HuH-7.5 (cell line): ENCODE measurements around the gene GPR39.

Experiments used
- DNase-seq: peaks from one replicate; pipeline ENCODE4 v3.0.0; 2011; ENCODE audit warnings: low spot score

Gene GPR39

DNA sequence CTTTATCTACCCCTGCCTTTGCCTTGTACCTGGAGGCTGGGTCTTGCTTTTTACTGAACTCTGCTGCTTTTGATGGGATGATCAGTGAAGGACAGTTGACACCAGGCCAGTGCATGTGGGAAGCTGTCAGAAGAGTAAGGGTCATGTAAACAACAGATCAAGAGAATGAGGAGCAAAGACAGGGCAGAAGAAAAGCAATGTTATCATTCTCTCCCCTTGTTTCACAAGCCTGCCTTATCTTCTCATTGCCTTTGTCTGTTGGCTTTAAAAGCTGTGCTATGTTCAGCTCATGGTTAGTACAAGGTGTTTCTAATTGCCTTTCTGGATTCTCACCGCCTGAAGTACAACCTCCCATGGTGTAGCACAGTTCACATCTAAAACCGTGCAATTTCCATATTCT lies 225.8 kb downstream of the GPR39 start:
- DNase-seq: peak; percentile 33

DNA sequence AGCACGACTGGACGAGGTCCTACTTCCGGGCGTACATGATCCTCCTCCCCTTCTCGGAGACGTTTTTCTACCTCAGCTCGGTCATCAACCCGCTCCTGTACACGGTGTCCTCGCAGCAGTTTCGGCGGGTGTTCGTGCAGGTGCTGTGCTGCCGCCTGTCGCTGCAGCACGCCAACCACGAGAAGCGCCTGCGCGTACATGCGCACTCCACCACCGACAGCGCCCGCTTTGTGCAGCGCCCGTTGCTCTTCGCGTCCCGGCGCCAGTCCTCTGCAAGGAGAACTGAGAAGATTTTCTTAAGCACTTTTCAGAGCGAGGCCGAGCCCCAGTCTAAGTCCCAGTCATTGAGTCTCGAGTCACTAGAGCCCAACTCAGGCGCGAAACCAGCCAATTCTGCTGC lies 228.6 kb downstream of the GPR39 start:
- no peak for DNase-seq

DNA sequence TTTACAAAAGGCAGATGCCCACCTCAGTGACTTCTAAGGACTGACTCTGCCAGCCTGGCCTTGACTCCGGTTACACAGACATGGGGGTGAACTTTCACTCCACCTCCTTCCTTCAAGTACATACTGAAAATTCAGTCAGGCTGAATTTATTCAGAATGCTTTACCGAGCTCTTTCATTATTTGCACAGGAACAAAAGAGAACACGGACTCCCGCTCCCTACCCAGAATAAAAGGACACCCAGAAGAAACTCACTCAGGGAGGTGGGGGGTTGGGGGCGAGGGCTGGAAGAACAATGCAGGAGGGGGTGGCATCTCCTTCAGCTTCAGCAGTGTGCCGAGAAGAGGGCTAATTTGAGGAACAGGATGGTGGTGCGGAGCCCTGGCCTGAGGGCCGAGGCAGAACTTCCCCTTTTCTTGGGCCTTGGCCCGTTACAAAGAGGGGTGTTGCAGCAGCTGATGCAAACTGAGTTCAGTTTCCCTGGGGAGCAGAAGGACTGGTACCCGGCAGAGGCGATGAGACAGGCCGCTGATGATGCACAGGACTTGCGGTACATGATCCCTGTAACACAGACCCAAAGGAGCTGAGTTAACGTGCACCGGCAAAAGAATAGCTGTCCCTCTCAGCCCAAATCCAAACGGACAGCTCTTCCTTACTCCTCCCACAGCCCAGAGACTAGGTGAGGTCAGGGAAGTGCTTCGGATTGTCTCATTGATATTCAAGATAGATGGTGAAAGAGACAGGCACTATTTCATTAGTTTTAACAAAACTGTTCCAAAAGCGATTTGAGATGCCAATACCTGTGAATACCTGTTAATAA lies 229.3 kb downstream of the GPR39 start:
- no peak for DNase-seq

DNA sequence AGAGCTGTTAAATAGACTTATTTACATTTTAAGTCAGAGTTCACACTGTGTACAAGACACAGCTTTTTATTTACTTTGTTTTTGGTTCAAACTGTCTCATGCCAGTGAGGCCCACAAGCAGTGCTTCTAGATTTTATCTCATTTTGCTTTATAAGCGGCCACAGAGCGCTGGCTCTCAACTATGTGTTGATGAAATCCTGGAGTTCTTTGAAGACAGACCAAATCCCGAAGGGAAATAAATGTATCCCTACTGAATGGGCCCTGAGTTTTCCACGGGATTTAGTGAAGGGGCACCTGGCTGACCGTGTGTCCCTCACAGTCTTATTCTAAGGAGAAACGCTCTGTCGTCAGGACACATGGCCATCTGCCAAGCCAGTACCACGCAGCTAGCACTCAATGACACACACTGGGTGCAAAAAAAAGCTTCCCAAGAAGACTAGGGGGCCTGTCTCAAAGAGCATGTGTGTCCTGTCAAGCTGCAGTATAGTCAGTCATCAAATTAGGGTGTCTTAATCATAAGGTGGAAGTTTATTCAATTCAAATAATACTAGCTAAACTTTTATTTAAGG lies 230.0 kb downstream of the GPR39 start:
- no peak for DNase-seq

DNA sequence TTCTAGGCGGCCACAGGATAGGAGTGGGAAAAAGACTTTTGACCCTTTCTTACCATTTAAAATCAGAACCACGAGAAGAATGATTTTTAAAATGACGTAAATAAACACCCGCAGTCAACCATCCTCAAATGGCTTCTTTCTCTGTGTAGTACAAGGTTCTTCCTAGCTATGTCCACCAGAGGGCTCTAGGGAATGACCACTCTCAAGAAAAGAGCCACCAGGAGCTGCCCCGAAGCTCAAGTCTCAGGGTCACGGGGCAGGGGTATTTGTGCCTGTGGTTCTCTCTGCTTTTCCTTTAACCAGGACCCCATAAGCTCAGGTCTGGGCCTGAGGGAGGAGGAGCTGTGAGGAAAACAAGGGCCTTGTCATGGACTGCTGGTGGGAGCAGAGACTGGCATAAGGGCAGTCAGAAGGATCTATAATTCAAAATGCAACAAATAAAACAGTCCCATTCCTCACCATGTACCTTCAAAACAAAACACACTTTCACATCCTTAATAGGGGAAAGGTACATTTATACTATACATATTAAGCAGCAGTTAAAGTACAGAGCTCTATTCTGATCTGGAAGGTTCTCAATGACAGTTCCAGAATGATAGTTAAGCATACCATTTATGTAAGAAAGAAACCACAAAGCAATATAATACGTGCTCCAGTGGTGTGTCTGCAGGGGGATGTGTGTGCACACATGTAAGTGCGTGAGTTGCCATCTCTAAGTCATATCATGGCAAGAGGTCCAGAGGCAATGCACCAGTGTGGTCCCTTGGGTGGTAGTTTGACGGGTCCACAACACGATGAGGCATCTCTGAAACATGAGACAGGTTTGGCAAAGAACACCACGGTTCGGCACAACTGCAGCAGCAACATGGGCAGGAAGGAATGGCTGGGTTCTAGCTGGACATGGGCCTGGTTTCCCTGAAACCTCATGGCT lies 234.8 kb downstream of the GPR39 start:
- peak; percentile 57 for DNase-seq

DNA sequence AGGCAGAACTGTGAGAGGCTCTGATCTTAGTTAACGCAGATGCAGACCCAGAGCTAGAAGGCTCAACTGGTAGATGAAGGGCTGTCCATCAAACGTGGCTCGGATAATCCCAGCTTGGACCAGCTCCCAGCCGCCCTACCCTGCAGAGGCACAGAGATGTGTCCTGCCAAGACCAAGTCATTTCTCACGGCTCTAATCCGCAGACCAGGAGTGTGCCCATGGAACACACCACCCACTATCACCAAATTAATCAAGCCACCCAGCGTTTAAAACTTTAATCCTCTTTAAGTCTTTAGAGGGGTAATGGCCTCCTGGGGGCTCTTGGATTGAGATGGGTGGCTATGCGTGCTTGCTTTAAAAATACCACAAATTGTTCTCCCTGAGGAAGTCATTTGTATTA lies 235.9 kb downstream of the GPR39 start:
- no peak for DNase-seq

DNA sequence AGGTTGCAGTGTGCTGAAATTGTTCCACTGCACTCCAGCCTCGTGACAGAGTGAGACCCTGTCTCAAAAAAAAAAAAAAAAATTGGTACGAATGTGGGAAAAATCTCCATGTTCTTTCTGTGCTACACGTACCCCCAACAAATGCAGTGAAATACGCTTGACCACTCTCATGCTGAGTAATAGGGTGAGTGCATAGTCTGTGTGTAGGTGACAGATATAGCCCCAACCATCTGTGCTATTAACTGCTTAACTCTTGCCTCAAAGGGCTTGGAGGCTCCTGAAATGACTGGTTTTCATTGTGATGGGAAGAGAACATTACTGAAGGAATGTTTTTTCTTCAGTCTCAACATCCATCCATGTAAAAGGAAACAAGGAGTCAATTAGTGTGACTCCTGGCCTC lies 237.7 kb downstream of the GPR39 start:
- no peak for DNase-seq

DNA sequence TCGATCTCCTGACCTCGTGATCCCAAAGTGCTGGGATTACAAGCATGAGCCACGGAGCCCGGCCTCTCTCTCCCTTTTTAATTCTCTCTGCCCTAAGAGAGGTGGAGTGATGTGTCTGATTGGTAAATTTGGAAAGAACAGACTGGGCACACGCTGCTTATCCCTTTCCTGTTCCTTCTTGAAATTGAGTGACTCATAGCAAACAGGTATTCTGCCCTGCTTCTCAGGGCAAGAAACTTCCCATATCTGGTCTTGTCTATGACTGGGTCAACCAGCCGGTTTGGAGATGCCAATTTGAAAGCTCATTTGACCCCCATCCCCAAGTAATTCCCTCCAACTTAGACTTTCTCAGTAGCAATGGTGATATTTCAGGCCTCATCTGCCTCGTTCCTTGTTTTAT lies 238.4 kb downstream of the GPR39 start:
- DNase-seq: no peak

DNA sequence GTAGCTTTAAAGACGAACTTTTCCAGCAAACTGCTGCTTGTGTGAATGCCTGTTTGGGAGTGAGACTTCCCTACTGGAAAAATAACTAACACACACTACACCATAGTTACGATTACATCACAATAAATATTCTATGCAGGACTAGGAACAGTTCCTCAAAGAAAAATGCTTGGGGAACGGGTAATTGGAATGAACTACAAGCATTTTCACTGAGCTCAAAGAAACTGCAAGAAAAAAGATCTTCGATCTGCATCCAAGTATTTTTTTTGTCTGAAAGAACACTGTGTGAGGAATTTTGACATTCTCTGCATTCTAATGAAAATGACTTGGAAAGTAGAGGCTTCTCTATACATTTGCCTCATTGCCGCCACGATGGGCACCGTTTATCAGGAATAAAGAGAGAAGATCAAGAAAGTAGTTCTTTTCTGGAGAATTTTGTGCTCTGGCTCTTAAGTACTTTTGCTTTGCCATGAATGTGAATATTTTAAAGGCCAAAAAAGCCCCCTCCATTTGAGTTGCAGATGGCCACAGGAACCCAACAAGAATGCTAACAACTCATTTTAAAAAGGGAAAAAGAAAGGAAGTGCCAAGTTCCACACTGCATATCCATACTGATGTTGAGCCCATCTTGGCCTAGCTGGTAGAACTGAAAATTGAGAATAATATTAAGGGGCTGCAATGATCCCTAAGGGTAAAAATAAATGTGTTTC lies 239.8 kb downstream of the GPR39 start:
- DNase-seq: no peak

DNA sequence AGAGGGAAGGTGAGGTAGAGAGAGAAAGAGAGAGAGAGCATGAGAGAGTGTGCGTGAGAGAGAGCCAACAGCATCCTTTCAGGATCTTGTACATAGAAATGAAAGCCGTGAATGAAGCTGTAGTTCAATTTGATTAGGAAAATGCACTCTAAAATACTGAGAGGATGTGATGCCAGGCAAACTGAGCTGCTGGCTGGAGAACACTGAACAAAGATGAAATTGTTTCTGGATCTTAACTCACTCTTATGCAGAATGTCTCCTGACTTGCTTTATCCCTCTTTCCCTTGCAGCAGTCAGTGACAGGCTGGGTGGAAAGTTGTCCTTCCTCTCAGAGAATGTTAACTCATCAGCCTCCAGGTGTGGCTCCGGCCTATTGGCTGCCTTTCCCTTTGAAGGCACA lies 242.7 kb downstream of the GPR39 start:
- DNase-seq: no peak

DNA sequence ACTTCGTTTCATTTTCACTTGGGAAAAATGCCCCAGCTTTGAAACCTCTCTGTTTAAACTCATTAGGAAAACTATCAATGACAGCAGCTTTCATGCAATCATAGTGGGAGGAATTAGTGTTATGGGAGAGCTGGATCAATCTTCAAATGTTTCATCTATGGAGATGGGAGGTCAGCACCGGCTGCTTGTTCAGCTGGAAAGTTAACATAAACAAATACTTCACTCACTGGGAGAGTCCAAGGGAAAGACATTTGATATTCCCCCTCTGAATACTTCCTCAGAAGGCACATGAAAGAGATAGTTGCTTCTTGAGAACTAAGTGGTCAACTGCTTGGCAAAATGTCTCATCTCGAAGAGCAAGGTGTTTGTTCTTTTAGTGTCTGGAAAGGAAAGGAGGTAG lies 246.1 kb downstream of the GPR39 start:
- no peak for DNase-seq

DNA sequence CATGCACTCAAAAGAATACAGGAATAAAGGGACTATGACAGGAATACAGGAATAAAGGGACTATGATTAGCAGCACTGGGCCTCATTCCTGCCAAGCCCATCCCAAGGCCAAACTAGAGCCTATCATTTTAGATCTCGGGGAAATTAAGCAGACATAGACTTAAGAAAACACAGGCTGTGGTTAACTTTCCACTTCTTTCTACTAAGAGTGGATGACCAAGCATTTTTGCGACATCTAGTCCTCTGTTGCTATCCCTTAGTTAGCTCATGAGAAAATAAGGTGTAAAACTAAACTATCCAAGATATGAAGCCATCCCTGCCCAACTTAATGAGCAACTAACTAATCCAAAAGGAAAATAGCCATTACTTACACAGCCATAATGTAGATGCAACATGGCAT lies 247.5 kb downstream of the GPR39 start:
- DNase-seq: no peak

DNA sequence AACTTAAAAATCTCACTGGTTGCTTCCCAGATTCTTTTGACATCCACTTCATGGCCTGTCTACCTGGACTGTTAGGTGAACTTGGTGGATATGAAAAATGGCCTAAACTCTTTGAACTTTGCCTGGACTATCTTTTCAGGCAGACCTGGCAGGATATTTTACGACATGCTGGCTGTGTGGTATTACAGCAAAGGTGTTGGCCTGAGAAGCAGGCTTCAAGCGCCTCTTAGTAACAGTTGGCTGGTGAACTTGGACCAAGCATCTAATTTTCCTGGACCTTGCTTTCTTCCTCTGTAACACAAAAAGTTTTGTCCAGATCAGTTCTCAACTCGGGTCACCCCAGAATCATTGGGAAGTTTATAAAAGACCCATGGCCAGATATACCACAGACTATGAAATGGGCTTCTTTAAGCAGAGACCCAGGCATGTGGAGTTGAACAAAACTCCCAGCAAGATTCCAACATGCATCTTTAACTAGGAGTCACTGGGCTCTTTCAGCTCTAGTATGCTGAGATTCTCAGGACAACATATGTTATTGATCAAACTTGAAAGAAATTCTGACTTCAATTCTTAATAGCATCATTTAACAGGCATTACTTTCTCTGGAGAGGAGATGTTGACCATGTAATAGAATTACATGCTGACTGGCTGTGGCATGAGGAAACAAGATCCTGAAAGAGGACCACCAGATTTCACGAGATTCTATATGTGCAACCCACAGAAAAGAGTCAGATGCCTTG lies 249.0 kb downstream of the GPR39 start:
- DNase-seq: no peak

DNA sequence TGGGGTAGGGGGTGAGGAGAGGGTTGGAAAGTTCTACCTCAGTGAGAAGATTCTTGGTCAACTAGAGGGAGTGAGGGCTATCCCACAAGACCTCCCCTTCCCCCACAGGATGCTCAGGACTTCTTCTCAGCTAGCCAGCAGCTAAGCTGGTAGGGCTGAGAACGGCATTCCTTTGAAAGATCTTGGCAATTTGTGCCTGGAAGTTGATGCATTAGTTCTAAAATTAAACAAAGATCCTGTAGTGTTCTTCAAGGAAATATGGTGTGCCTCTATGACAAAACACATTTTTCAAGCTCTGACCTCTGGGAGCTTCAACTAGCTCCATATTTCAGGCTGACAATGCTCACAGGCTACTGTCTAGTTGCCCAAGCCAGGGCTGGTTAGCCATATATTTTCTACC lies 251.1 kb downstream of the GPR39 start:
- DNase-seq: no peak

DNA sequence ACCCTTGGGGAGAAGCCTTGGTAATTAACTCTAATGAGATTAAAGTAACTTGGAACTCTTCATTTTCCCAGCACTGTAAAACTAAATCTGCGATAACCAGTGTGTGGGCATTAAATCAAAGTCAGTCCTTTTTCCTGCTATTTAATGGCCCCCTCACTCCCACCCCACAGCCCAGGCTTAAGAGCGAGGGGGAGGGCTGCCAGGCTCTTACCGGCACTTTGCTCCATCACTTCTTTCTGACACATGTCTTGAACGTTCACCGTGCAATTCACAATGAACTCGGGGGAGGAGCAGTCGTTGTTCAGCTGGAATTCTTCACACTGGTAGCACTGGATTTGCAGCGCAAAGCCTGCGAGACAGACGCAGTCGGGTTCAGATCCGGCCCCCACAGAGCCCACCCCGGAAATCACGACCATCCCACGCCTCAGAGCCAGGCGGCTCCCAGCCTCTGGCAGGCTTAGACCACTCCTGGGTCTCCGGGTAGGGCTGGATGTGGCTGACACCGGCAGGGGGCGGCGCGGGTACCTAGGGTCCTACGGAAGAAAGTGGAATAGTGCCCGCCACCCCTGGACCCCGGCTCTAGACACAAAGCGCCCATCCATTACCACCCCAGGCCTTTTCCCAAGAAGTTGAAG lies 251.7 kb downstream of the GPR39 start:
- peak; percentile 50 for DNase-seq

DNA sequence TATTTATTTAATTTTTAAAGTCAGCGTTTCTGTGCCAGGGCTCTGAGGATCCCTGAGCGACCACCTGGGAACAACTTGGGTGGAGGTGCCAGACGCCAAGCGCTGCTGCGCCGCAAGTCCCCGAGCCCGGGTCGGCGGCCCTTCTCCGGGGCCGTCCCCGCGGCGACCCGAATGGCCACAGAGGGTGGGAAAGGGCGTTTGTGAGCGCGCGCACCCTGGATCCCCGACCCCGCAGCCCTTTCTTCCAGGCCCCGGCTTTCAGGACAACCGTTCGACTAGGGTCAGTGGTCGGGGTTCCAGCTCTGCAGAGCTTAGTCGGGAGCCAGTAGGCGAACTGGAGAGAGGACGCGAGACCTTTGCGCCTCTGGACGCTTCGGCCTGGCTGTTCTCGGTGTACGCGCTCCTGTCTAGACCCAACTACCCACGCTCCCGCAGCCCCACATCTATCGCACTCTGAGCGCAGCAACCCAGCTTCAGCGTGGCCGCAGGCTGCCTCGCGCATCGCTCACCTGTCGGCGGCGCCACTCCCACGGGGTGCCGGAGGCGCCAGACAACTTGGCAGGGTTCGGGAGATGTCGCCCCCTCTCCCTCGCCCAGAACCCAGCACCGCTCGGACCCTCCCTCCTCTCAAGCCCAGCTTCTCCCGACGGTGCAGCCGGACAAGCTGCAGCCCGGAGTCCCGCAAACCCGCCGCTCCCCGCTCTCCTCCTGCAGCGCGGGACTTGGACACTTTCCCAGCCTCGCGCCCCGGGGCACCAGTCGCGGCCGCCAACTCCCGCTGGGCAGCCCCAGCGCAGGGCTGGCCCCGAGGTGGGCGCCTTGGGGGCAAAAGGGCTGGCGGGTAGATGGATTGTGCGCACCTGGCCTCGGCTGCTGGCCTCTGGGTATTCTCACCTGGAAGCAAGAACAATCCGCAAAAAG lies 252.6 kb downstream of the GPR39 start:
- peak; percentile 29 for DNase-seq

DNA sequence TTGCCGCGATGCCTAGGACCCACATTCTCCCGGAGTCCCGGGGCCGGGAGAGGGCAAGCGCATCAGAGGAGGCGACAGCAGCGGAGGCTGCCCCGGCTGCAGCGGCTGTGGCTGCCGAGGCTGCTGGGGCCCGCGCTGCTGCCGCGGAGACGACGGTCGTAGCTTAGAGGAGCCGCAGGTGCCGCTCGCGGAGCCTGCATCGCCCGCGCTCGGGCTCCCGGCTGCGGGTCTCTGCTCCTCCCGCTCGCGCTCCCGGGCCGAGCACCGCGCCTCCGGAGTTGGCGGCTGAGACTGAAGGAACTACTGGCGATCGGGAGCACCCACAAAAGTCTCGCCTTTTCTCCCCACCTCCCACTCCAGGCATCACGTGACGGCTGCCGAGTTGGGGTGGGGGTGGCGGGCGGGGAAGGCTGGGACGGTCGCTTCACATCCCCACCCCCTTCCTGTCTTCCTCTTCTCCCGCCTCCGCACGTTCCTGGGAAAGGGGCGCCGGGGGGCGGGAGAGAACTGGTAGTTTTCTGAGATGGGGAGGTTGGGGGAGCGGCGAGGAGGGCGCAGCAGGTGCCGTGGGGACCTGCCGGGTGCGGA lies 253.4 kb downstream of the GPR39 start, which contains the start of gene LYPD1:
TSS of gene LYPD1 (minus strand) at position 298 of the 588 bp plus-strand sequence. CDS start at position 25, 273 bp downstream.
- peak; percentile 40 for DNase-seq

DNA sequence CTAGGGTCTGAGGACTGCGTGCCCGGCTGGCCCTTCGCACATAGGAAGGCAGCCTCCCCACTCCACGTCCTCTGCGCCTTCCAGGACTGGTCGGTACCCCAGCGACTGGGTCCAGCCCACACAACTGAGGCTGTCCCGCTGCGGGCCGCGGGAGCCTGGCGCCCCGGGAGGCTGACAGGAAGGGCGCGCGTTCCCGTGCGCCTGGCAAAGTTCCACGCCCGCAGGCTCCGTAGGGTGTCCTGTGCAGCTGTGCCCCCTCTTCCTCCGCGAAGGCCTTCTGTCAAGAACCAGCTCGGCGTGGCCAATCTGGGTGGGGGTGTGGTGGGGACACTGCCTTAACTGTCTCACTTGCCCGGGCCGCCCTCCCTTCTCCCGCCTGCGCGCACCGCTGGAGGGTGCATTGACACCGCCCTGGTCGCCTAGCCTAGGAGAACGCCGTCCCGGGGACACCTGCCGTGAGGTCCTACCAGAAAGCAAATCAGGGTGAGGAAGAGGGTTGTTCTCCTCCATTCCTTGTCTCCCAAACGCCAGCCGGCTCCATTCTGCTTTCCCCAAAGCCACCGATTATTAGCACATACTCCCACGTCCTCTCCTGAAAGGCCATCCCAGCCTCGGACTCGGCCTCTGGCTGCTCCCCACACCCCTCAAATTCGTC lies 254.0 kb downstream of the GPR39 start:
- peak; percentile 22 for DNase-seq
